Stimulated activated CD4-positive, alpha-beta T cell treated with anti-CD3 and anti-CD28 coated beads, Interleukin-15, amount 100 ng/mL, for 1 hour (primary cell): Measurements from ENCODE around the gene SARNP.
"Not testable (repeated sequence)": the region's sequence is repeated elsewhere in the genome, so short reads cannot be mapped to it uniquely, and the experiment has no call there.

Source experiments
- DNase-seq, 2 donors: peaks; one replicate each; pipeline ENCODE4 v3.0.0-alpha.2; 2020; ENCODE audit warnings: low read depth in 1 of 2, low spot score in 1 of 2

Gene SARNP

DNA sequence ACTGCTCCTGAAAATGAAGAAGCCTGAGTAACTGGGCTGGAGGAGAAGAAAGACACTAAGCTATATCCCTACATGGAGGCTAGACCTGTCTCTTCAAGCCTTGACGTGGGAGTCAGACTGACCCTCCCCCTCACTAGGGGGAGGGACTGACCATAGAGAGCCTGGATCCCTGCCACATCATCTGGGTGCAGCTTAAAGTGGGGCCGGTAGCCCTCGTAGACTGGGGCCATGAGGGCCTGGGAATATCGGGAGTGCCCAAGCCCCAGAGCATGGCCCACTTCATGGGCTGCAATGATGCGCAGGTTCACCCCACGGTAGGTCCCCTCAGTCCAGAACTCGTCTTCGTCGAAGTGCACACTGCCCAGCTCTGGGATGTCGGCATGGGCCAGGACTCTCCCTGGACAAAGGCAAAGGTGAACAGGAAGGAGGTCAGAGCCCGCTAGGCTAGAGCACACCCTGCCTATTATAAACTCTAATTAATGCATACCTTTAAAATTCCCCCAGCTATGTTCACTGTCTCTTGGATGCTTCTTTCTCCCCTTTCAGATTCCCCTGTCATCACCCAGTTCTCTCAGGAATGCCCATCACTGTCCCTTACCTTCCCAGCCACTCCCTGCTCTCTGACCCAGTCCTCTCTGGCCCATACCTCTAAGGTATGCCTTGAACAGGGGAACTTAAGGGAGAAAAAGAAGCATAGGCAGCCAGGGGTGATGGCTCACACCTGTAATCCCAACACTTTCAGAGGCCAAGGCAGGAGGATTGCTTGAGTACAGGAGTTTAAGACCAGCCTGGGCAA is 22.0 kb upstream of the SARNP start:
- no peak for DNase-seq

- DNase-seq: no peak
Measured at GRCh38 chr12:55838361-55838760, 20.8 kb upstream of the SARNP start.

DNA sequence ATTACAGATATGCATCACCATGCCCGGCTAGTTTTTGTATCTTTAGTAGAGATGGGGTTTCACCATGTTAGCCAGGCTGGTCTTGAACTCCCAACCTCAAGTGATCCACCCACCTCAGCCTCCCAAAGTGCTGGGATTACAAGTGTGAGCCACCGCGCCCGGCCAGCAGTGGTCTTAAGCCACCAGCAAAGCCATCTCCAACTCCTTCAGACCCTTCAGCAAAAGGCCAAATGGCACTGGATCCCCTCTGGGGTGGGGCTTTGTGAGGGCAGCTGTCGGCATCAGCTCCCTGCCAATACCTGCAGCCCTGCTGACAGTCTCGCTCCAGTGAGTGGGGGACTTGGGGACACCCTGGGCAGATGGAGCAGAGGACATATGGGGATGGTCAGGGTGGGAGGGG is 16.9 kb upstream of the SARNP start:
- not testable (repeated sequence) for DNase-seq

DNA sequence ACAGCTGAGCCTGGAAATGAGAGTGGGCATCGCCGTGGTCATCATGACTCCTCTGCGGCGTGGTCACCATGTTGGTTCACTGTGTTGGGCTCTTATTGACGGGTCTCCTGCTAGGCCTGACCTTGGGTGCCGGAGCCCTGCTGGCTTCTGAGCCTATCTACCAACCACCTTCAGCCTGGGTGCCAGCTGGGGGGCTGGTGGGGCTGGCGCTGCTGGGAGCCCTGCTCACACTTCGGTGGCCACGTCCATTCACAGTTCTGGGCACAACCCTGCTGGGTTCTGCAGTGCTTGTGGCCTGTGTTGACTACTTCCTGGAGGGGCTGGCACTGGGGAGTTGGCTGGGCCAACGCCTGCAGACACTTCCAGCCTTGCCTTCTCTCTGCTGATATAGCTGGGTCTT is 15.5 kb upstream of the SARNP start:
- DNase-seq: no peak

- no peak for DNase-seq
Measured at GRCh38 chr12:55831447-55831815, 13.9 kb upstream of the SARNP start.

DNA sequence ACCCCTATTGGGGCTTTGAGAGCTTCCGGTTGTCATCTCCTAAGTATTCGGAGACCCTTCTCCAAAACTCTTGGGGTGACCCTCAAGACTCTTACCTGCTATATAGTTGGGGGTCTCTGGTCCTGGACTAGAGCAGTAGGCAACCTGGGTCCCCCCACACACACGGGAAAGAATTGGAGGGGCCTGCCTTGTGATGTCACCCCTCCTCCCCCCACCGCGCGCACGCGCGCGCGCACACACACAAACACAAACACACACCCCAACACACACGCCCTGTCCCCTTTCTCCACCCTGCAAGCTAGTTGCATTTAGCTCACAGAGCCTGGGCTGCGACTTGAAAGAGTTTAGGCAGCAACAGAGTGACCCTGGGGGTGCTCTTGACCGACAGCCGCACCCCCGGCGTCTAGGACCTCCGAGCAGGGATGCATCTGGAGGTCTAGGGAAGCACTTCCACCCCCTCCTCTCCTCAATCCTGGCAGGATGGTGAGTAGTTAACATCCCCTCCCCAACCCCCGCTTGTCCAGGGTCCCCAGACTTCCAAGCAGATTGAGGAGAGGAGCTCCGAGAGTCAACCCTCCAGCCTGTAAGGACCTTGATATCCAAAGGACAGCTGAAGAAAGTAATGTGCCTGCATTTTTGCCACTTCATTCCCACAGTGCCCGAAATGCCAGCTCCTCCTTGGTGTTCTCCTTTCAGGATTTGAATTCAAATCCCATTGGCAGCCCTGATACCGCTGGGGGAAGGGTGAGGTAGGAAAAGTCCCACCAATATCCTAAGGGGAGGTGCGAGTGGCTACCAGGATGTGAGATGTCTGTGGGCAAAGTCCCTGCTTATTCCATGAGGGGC is 13.3 kb upstream of the SARNP start:
- DNase-seq: peak; percentile 14 to 37

GRCh38 chr12:55829967-55830600 is 12.6 kb upstream of the SARNP start:
- peak in 1 of 2 donors; percentile 20 for DNase-seq

DNA sequence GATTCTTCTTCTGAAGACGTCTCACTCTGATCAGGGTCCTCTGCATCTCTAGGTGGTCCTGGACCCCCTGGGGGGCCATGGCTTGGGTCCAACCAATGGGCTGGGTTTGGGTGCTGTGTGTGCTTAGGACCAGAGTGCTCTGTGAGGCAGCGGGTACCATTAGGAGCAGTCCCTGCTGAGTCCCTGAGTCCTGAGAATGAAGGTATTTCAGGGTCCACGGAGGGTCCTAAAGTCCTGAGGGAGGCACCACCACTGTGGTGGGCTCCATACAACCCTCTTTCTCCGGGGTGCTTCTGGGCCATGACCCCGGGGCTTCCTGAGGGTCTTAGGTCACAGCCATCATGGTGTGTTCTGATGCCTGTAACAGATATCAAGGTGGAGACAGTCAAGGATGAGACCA is 10.8 kb upstream of the SARNP start:
- no peak for DNase-seq

- no peak for DNase-seq
Measured at GRCh38 chr12:55827806-55828205, 10.3 kb upstream of the SARNP start.

DNA sequence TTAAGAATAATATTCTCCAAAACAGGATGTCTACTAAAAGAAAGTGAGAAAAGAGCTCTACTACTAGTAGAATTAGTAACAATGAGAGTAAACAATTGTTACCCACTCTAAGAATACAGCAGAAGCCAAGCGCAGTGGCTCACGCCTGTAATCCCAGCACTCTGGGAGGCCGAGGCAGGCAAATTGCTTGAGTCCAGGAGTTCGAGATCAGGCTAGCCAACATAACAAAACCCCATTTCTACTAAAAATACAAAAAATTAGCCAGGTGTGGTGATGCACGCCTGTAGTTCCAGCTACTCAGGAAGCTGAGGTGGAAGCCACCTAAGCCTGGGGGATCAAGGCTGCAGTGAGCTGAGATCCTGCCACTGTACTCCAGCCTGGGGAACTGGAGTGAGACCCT is 7.2 kb upstream of the SARNP start:
- DNase-seq: no peak

- no peak for DNase-seq
Measured at GRCh38 chr12:55823419-55823818, 5.9 kb upstream of the SARNP start.

GRCh38 chr12:55822228-55822627 is 4.7 kb upstream of the SARNP start:
- no peak for DNase-seq

GRCh38 chr12:55820679-55821078 is 3.2 kb upstream of the SARNP start:
- no peak for DNase-seq

- no peak for DNase-seq
Measured at GRCh38 chr12:55818886-55819285, 1.4 kb upstream of the SARNP start.

GRCh38 chr12:55818140-55818728 is 710 bp upstream of the SARNP start:
- DNase-seq: no peak

DNA sequence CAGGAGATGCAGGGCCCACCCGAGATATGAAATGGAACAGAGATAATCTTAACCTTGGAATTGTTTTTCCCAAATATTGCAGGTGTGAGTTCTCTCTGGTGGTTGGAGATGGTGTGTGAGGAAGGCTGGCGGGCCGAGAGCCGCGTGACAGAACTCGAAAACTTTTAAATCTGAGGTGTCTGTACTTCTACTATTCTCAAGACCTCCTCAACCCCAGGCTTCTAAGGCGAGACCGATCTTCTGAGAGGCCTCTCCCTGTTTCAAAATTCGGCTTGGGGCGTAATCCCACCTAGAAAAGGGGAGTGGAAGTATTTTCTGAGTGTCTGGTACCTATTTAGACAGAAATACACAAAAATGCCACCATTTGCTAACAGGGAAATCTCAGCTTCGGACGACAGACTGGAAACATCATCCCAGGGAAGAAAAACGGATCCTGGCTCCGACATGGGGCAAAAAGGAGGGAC is 611 bp downstream of the SARNP start:
- no peak for DNase-seq

- no peak for DNase-seq
Measured at GRCh38 chr12:55815473-55815872, 2.1 kb downstream of the SARNP start.

DNA sequence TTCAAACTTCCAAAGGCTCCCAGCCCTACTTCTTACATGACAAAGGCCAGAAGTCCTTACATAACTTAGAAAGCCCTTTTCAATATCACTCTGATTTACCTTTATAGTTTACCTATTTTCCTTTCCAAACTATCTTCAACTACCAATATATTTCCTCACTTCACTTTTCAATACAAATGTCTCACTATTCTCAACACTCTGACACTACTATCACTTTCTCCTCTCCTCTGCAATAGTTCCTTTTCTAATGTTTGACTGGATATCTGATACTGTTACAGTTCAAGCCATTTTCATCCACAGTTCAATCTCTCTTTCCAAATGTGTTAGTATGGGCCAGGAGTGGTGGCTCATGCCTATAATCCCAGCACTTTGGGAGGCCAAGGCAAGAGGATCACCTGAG is 3.3 kb downstream of the SARNP start:
- no peak for DNase-seq

GRCh38 chr12:55812088-55812487 is 5.4 kb downstream of the SARNP start:
- DNase-seq: no peak

- no peak for DNase-seq
Measured at GRCh38 chr12:55809274-55809673, 8.2 kb downstream of the SARNP start.

- no peak for DNase-seq
Measured at GRCh38 chr12:55806982-55807381, 10.5 kb downstream of the SARNP start.

DNA sequence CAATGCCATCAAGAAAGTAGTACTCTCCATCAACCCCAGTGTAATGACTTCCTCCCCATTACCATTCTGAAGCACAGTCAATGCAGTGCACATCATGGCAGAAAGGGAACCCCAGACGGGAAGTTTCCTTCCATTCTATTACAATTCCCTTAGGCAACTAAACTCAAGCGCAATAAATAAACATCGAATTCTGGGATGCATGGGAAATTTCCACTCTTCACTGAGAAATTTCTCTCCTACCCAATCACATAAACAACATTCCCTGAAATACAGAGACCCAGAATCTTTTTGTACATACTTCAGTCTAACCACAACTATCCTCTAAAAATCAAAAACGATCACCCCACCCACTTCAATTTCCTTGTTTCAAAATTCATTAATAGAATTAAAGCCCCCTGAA is 20.0 kb downstream of the SARNP start:
- no peak for DNase-seq
